ENCODE results near the gene VTA1.
"Not testable (repeated sequence)": the region's sequence is repeated elsewhere in the genome, so short reads cannot be mapped to it uniquely, and the experiment has no call there.

The VTA1 gene, protein sequence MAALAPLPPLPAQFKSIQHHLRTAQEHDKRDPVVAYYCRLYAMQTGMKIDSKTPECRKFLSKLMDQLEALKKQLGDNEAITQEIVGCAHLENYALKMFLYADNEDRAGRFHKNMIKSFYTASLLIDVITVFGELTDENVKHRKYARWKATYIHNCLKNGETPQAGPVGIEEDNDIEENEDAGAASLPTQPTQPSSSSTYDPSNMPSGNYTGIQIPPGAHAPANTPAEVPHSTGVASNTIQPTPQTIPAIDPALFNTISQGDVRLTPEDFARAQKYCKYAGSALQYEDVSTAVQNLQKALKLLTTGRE

DNA sequence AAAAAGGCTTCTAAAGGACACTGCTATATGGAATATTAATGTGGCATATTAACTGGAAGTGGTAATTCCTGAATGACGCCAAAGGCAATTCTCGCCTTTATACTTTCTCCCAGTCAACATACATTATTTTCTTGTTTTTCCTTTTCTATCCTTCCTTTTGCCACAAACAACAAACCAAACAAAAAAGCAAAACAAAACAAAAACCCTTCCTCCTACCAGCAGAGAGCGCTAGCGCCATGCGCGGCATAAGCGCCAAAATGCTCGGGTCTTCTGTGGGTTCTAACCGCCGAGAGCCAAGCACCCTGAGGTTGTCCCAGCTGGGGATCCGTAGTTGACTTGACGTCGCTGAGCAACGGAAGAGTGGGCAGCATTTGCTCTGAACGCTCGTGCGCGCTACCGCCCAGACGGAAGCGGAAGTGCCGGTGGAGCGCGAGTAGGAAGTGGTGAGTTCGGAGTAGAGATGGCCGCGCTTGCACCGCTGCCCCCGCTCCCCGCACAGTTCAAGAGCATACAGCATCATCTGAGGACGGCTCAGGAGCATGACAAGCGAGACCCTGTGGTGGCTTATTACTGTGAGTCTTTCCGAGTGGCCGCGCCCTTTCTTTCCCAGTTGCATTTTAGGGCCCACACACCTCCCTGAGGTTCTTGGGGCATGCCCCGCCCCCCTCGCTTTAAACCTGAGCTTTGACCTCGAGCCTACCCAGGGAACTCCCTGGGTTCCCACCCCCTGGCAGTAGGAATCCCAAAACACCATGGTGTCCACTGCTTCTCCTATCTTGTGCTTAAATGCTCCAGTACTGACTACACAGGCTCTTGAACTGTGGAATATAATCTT, at the start of gene VTA1, which contains the start of gene NMBR:
Gene VTA1 (plus strand): TSS at position 436 of the 835 bp plus-strand sequence. CDS start 25 bp downstream, at position 461.
Gene NMBR (minus strand): TSS at position 295 of the 835 bp plus-strand sequence. CDS start 58,464 bp downstream, outside the sequence.
- peak; percentile 95 for DNase-seq

DNA sequence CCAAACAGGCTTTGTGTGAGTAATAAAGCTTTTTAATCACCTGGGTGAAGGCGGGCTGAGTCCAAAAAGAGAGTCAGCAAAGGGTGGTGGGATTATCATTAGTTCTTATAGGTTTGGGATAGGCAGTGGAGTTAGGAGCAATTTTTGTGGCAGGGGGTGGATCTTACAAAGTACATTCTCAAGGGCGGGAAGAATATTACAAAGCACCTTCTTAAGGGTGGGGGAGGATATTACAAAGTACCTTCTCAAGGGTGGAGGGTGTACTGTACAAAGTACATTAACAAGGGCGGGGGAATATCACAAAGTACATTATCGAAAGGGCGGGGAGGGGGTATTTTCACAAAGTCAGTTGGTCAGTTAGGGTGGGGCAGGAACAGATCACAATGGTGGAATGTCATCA, 42.2 kb upstream of the VTA1 start:
- DNase-seq, result not testable (repeated sequence)

DNA sequence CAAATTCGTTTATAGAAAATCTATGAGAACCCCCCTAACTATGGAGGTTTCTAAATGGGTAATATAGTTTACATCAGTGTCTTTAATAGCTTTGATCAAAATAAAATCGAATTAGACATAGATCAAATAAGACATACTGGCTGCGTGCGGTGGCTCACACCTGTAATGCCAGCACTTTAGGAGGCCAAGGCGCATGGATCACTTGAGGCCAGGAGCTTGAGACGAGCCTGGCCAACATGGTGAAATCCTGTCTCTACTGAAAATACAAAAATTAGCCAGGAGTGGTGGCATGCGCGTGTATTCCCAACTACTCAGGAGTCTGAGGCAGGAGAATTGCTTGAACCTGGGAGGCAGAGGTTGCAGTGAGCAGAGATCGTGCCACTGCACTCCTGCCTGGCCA, 36.2 kb upstream of the VTA1 start:
- not testable (repeated sequence) for DNase-seq

DNA sequence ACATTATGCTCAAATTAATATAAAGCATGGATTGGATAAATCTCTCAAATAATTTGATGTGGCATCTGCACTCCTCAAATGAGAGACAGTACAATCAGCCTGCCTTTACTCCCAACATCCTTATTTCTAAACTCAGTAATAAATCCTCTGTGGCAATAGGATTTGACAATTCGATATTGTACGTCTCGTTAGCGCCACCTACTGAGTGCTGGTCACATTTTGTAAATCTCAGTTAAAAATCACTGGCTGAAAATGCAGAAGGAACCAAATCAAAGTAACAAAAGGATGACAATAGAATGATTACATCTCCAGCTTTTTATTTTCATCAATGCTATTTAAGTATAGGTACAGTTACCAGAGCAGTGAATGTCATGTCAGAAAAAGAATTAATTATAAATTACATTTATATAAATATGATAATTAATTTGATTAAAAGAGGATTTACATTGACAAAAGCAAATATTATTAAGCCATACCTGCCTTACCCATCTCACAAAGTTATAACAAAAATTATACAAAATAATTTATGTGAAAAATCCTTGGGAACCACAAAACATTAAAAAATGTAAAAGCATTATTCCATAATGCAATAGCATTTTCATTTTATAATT, 34.5 kb upstream of the VTA1 start:
- peak; percentile 72 for DNase-seq

DNA sequence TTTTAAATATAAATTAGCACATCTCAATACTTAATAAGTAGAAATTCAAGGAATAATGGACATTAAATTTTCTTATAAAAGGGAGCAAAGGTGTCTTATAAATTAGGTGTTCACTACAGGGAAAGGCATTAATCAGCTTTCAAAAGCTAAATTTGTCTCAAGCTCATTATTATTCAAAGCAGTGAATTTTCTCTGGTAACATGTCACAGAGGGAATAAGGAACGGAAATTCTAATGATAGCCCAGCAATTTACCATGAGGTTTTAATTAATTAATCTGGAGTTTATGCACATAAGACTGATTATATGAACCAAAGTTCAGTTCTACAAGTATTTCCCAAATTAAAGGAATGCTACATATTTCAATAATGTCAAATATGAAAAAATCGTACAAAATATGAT, 29.7 kb upstream of the VTA1 start:
- DNase-seq, result no peak

DNA sequence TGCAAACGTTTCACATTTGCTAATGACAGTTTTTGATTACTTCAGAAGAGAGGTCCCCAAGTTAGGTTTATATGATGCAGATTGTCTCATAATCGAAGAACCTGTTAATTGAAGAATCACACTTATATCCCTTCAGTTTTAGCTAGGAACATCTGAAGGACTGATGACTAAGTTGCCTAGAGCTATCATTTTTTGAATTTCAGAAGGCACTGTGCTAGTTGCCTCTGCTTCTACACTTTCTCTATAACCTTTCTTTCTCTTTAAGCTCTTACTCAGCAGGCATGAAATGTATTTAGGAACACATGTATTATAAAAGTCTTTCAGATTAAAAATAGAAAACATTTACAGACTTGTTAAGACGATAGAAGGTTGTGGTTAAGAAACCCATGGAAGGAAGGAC, 28.7 kb upstream of the VTA1 start:
- no peak for DNase-seq

DNA sequence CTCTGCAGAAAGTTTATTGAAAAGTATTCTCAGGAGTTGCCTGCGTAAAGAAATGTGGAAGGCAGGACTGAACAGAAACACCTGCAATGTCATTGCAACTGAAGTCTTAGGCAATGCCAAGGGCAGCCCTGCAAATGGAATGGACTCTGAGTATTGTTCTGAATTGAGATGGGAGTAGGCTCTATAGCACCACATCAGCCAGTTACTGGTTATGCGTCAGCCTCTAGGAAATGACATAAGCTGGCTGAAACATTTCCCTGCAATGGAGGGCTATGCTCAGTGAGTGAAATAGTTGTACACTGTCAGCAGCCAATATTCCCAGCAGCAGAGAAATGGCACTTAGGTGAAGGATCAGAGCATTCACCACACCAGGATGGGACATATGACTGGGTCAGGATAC, 28.1 kb upstream of the VTA1 start:
- DNase-seq, result no peak

DNA sequence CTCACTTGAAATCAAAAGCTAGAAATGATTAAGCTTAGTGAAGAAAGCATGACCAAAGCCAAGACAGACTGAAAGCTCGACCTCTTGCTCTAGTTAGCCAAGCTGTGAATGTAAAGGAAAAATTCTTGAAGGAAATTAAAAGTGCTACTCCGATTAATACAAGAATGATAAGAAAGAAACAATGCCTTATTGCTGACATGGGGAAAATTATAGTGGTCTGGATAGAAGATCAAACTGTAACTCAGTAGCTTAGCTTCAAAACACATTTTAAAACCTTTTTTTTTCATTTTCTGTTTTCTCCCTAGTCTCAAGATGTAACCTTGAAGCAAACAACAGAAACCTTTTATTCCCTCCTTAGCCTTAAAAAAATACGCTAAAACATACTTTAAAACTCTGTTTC, 25.7 kb upstream of the VTA1 start:
- no peak for DNase-seq

DNA sequence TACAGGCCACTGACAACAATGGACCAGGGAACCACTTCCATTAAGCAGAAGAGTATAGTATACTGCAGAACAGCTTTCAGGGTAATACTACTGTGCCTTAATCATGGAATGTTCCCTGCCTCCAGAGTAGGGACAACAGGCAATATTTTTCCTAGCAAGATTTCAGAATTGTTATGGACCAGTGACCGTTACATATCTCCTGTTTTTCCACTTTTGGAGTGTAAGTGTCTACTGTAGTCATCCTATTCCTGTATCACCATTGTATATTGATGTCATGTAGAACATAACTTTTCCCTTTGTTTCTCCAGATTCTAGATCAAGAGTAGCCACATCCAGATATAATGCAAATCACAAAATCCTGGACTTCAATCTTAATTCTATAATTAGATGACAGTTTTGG, 16.2 kb upstream of the VTA1 start:
- DNase-seq, result no peak

DNA sequence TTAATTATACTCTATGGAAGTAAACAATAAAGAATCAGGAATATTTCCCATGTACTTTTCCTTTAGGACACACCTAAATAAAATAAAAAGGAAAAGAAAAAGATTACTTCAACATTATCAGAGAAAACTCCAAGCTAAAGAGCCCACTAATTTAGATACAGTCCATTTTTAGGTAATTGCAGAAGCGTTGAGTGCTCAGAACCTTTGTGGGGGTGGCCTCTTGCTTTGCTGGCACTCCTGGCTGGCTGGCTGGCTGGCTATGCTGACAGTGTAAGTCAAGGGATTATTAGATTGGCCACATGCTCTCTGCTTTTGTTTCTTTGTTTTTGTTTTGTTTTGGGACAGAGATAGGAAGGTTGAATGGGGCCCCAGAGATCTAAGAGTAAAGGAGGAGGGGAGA, 14.4 kb upstream of the VTA1 start, which contains the start of gene GJE1:
Gene GJE1 (plus strand): TSS at position 301 of the 400 bp plus-strand sequence. CDS start 234 bp downstream, outside the sequence.
- DNase-seq, result no peak

DNA sequence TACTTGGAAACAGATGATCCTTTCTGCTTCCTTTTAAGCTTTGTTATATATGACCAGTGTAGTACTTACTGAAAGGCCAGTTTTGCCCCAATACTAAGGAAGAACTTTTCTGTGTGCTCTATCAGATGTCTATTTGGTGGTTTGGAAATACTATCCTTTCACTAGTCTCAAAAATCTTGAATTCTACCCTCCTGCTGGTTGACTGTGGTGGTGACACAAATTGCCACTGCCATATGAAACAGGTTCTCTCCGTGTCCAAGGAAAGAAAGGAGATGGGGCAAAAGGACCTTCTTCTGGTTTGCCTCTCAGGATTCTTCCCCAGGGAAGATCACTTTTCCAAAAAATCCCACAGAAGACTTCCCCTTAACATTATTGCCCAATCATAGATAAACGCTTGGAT, 8.2 kb upstream of the VTA1 start:
- DNase-seq, result no peak

DNA sequence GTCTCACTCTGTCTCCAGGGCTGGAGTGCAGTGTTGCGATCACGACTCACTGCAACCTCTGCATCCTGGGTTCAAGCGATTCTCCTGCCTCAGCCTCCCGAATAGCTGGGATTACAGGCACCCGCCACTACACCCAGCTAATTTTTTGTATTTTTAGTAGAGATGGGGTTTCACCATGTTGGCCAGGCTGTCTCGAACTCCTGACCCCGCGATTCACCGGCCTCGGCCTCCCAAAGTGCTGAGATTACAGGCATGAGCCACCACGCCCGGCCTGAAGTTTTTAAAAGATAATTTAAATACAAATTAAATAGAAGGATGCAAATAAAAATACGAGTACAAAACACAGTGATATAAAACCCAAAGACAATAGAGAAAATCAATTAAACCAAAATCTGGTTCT, 5.5 kb upstream of the VTA1 start:
- DNase-seq, result not testable (repeated sequence)

DNA sequence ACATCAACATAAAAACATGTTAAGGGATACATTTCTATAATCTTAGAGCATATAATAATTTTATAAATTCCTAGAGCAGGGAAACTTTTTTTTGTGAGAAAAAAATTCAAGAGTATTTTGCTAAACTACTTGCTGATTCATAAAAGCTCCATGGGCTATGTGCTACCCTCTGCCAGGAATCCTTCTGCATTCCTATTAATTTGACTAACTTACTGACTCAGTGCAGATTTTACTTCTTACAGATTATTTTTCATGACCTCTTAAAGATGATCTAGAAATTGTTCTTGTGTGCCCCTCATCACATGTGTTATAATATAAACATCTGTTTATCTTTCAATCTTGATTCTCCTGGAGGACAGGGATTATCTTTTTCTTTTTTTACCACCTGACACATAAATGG, 5.7 kb downstream of the VTA1 start:
- DNase-seq, result no peak

DNA sequence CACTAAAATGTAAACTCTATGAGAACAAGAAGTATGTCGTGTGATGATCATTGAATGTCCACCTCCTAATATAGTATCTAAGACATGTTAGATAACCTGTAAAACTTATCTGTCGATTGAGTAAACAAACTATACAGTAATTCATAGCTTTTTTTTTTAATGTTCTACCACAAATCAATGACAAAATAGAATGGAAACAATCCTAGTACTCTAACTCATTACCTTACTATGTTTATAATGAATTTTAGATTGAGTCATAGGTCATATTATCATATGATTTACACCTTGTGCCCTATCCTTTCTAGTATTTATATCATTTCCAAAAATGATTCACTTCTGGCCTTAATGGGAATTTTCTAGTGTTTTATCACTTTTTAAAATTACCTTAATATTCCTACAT, 6.1 kb downstream of the VTA1 start:
- no peak for DNase-seq

DNA sequence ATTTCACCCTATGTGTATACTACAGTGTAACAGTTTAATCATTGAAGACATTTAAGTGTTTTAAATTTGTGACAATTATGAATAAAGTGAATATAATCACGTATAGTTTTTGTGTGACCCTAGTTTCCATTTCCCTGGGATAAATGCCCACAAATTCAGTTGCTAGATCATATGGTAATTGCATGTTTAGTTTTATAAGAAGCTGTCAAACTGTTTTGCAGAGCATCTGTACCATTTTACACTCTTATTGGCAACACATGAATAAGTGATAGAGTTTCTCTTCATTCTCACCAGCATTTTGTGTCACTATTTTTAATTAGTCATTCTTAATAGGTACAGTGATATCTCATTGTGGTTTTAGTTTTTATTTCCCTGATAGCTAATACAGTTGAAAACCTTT, 7.3 kb downstream of the VTA1 start:
- no peak for DNase-seq

DNA sequence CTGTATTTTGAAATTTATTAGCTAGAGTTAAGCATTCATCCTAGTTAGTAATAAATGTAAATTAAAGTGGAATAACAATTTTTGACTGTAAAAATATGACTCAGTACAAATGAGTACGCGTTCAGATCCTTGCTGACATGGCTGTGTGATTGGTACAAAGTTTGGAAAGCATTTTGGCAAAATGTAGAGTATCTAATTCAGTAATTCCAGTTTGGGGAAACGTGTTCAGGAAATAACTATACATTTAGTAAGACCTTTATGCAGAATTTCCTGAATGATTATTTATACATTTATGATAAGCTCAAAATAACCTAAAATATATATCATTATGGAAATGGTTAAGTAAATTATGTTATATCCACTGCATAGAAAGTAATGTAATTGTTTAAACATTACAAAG, 8.0 kb downstream of the VTA1 start:
- DNase-seq, result no peak

DNA sequence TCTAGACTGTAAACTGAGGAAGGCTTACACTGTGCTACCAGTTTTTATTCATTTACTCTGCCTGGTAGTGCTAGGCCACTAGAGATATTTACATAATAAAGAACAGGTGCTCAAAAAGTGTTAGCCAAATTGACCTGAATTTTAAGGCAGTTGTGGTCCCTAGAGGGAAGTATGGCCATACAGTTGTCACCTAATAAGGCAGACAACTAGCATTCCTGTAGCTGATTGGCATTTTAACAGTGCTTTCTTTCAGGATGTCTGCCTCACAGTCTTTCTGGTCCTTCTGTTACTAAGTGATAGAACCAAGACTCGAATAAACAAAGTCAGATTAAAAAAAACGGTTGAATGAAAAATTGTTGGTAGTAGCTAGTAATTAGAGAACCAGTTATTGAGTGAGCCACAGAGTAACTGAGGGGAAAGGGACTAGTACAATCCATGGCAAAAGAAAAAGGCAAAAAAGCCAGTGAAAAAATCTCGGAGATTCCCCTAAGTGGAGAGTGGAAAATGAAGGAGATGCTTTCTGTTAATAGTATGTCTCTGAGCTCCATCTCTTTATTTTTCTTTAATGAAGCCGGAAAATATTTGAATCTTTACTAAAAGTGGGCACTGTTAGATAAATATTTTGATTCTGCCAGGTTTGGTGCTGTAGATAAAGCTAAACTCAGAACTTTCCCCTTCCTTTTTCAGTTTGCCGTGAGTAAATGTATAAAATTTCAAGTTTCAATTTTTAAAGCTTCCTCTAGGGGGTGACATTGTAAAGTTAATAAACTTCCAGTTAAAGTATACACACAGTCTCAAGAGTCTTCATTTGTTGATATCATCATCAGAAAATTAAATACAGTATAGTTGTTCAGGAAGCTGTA, 9.1 kb downstream of the VTA1 start:
- no peak for DNase-seq

DNA sequence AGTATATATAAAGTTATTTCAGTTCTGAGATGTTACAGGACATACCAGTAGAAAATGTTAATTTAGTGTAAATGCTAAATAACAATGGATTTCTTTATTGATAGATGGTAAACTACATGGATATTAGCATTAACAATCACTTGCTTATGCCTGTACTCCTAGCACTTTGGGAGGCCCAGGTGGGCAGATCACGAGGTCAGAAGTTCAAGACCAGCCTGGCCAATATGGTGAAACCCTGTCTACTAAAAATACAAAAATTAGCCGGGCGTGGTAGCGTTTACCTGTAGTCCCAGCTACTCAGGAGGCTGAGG, 9.7 kb downstream of the VTA1 start:
- DNase-seq, result not testable (repeated sequence)

DNA sequence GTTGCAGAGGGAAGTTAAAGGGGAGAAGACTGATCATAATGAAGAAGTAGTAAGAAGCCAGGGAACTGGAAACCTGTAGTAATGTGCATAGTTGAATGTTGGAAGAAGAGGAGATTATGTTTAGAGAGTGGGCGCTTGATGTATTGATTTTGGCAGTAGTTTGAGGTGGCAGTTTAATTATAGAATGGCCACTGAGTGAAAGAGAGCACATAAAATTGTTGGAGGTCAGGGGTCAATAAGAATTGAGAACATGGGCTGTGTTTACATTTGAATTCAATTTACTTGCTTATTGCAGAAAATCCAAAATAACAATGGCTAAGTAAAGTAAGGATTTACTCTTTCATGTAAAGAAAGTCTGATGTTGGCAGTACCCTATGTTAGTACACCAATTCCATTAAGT, 15.7 kb downstream of the VTA1 start:
- DNase-seq, result no peak

DNA sequence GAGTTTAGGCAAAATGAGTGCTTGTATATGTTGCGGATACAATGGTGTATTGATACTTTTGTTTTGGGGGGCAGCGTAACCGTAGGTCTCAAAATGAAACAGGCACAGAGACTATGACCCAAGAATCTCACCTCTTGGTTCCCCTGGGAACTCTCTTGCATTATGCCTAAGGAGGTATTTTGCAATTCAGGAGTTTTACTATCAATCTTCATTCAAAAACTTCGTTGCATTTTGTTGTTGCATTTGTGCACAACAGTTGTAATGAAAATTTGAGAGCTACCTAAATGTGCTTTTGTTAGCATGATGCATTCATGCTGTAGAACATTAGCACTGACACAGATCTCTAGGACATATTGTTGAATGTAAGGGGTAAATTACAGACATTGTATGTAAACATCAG, 18.2 kb downstream of the VTA1 start:
- no peak for DNase-seq

DNA sequence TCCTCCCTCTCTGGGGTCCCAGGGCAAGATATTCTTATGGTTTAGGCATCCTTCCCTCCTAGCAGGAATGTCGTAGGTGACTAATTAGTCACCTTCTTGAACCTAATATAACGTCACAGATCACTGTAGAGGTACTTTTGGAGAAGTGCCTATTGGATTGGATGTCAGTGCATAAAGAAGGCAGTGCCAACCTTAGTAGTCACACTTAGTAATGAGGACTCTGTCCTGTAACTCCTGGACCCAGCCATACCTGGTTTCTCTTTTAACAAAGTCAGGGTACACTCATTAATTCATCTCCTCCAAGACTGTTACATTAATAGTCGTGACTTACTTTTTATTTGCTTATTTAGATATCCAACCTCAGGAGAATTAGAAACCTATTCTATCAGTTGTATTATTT, 20.0 kb downstream of the VTA1 start:
- no peak for DNase-seq

DNA sequence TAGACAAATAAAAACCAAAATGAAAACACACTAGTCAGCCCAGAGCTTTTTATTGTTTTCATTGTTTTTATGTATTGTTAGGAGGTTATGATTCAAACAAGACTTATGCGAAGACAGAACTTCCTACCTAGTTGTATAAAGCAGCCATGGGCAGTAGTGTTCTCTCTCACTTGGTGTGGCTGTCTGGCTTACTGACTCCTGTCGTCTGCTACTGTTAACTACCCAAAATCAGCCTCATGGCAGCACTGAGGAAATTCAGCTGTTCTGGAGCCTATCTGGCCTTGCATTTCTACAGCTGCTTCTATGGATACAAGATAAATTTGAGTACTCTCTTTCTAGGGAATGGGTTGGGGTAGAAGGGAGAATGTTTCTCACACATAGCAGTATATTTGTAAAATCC, 20.4 kb downstream of the VTA1 start:
- DNase-seq, result no peak

DNA sequence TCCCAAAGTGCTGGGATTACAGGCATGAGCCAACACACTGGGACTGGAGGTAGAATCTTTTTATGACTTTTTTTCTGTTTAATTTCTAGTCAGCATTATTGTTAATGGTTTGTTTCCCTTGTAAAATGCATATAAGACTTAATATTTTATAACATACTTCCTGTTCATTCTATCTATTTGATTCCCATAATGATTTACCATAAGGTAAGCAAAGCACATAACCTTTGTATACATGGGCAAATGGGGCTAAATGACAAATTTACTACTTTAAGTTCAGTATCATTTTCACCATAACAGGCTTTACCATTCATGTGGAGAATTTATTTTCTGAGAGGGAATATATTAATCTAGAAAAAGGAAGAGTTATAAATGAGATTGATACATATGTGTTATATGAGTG, 24.3 kb downstream of the VTA1 start:
- no peak for DNase-seq

Measured in CD4-positive, alpha-beta T cell treated with Interleukin-6 for 4 hours (primary cell).